GM23338 (cell line): ENCODE measurements around the gene VMAC. TPM values are rescaled to one million over a fixed set of nuclear protein-coding genes. Genes with fewer than 3 reads are reported as not detected.

Experiments used
- ATAC-seq: fragments of 200-7000 bp; cut with Tn5 transposase; 3 replicates; pipeline ENCODE4 v1.9.1; 2020
- DNase-seq: peaks from one replicate; pipeline ENCODE4 v3.0.0-alpha.2; 2015; ENCODE audit warnings: low spot score
- H2AFZ ChIP-seq: fragments of 200-600 bp; sonication (generic); 2 replicates; pipeline ENCODE4 v1.8.0; 2016; ENCODE audit warnings: antibody characterized with exemption, mild to moderate bottlenecking, moderate library complexity
- H3F3A ChIP-seq: fragments of 200-600 bp; sonication (generic); replicated peaks from 2 replicates; pipeline ENCODE4 v1.8.0; 2017; ENCODE audit warnings: antibody characterized with exemption, mixed run types, low read depth
- H3K27ac ChIP-seq: fragments of 200-600 bp; sonication (generic); 2 replicates; pipeline ENCODE4 v1.6.1; 2016; ENCODE audit warnings: low read depth
- H3K27me3 ChIP-seq: fragments of 200-600 bp; sonication (generic); 2 replicates; pipeline ENCODE4 v1.8.0; 2016; ENCODE audit warnings: mild to moderate bottlenecking, mixed run types, moderate library complexity; ENCODE audit not compliant: insufficient read depth
- H3K36me3 ChIP-seq: fragments of 200-600 bp; sonication (generic); 2 replicates; pipeline ENCODE4 v1.8.0; 2016; ENCODE audit warnings: mild to moderate bottlenecking; ENCODE audit not compliant: insufficient read depth
- H3K4me1 ChIP-seq: fragments of 200-600 bp; sonication (generic); 2 replicates; pipeline ENCODE4 v1.8.0; 2016; ENCODE audit warnings: mild to moderate bottlenecking, moderate library complexity; ENCODE audit not compliant: insufficient read depth
- H3K4me2 ChIP-seq: fragments of 200-600 bp; sonication (generic); 2 replicates; pipeline ENCODE4 v1.7.1; 2017; ENCODE audit warnings: mixed run types
- H3K4me3 ChIP-seq: fragments of 200-600 bp; sonication (generic); 2 replicates; pipeline ENCODE4 v1.6.1; 2016; ENCODE audit warnings: mixed run types
- H3K79me2 ChIP-seq: fragments of 200-600 bp; sonication (generic); replicated peaks from 2 replicates; pipeline ENCODE4 v1.8.0; 2017; ENCODE audit warnings: mild to moderate bottlenecking; ENCODE audit not compliant: insufficient read depth
- H3K9me2 ChIP-seq: fragments of 200-600 bp; sonication (generic); 2 replicates; pipeline ENCODE4 v1.8.0; 2017; ENCODE audit not compliant: insufficient read depth
- H4K20me1 ChIP-seq: fragments of 200-600 bp; sonication (generic); replicated peaks from 2 replicates; pipeline ENCODE4 v1.8.0; 2017; ENCODE audit warnings: mild to moderate bottlenecking; ENCODE audit not compliant: insufficient read depth
- H3K27ac Mint-ChIP-seq: 2 replicates; pipeline ENCODE4 v1.8.0; 2020; ENCODE audit warnings: inconsistent platforms, mild to moderate bottlenecking, moderate library complexity, mixed read lengths
- H3K27me3 Mint-ChIP-seq: 3 replicates; pipeline ENCODE4 v1.8.0; 2022; ENCODE audit warnings: low read depth, mild to moderate bottlenecking, moderate library complexity, mixed read lengths, inconsistent platforms; ENCODE audit not compliant: insufficient read depth, poor library complexity
- H3K36me3 Mint-ChIP-seq: 3 replicates; pipeline ENCODE4 v1.8.0; 2021; ENCODE audit warnings: low read depth, mild to moderate bottlenecking, inconsistent platforms, moderate library complexity, mixed read lengths
- H3K4me1 Mint-ChIP-seq: 3 replicates; pipeline ENCODE4 v1.8.0; 2020; ENCODE audit warnings: mild to moderate bottlenecking, inconsistent platforms, mixed read lengths
- H3K4me3 Mint-ChIP-seq: 3 replicates; pipeline ENCODE4 v1.8.0; 2021; ENCODE audit warnings: moderate library complexity, mild to moderate bottlenecking, inconsistent platforms, mixed read lengths
- H3K9me3 Mint-ChIP-seq: 3 replicates; pipeline ENCODE4 v1.8.0; 2020; ENCODE audit warnings: moderate library complexity, mild to moderate bottlenecking, inconsistent platforms, mixed read lengths
- CREB1 ChIP-seq: fragments of 250-450 bp; sonication (Bioruptor Pico); IDR thresholded peaks from 2 replicates; pipeline ENCODE4 v1.5.0; 2020; ENCODE audit warnings: low read depth, mild to moderate bottlenecking, moderate library complexity
- CTCF ChIP-seq, 2 experiments: fragments of 200-600 bp in 1 of 2; sonication (generic) in 1 of 2; conservative IDR thresholded peaks; 2 replicates each; pipeline versions ENCODE4 v1.5.1 to v1.6.1; 2016 to 2017; ENCODE audit warnings: antibody characterized with exemption in 2 of 2, low read depth in 2 of 2, mild to moderate bottlenecking in 2 of 2, moderate library complexity in 1 of 2
- ETS1 ChIP-seq: IDR thresholded peaks from 2 replicates; pipeline ENCODE4 v1.6.1; 2016; ENCODE audit warnings: antibody characterized with exemption
- EZH2phosphoT487 ChIP-seq: fragments of 200-600 bp; sonication (generic); IDR thresholded peaks from one replicate; pipeline ENCODE4 v1.8.1; 2018; ENCODE audit warnings: antibody characterized with exemption; ENCODE audit not compliant: unreplicated experiment
- JUNB ChIP-seq: IDR thresholded peaks from one replicate; pipeline ENCODE4 v1.6.1; 2016; ENCODE audit warnings: antibody characterized with exemption; ENCODE audit not compliant: unreplicated experiment
- POLR2AphosphoS5 ChIP-seq: IDR thresholded peaks from 2 replicates; pipeline ENCODE4 v1.6.1; 2016; ENCODE audit warnings: antibody characterized with exemption, low read depth
- ZNF114 ChIP-seq: fragments of 250-450 bp; sonication (Bioruptor Pico); IDR thresholded peaks from 2 replicates; pipeline ENCODE4 v1.5.0; 2020; ENCODE audit warnings: mild to moderate bottlenecking, moderate library complexity
- ZNF331 ChIP-seq: fragments of 250-450 bp; sonication (Bioruptor Pico); IDR thresholded peaks from 2 replicates; pipeline ENCODE4 v1.5.0; 2020; ENCODE audit warnings: low read depth, mild to moderate bottlenecking, moderate library complexity
- ZNF462 ChIP-seq: fragments of 250-450 bp; sonication (Bioruptor Pico); IDR thresholded peaks from 2 replicates; pipeline ENCODE4 v1.5.0; 2020; ENCODE audit warnings: mild to moderate bottlenecking, moderate library complexity
- polyA plus RNA-seq: library from polyadenylated mRNA; unstranded; fragments of >200 nt; fragmentation: Nextera tagmentation; extraction: Ambion mirVana; gene quantifications from 2 replicates; pipeline ENCODE4 v1.2.1, GENCODE V29; 2016
- total RNA-seq: library from RNA; depleted of rRNA; stranded (reverse); fragments of >200 nt; shearing (Covaris generic); gene quantifications from 2 replicates; pipeline ENCODE4 v1.2.3, GENCODE V29; 2014

The VMAC gene
- total and polyA plus RNA-seq, 2 experiments from 2014 or later, result 0.79 to 3.7 TPM

- no peak overlapping the region for H3K27ac Mint-ChIP-seq
- no peak overlapping the region for H2AFZ ChIP-seq
- no peak overlapping the region for H3K4me2 ChIP-seq
- TF ChIP-seq CREB1 (CRISPR knock-in tag), result no peak
- TF ChIP-seq ZNF331 (CRISPR knock-in tag), result no peak
- no peak for TF ChIP-seq ZNF114 (CRISPR knock-in tag)
- no peak for TF ChIP-seq CTCF (conservative IDR thresholded peaks at IDR 0.05; ENCODE audit: low read depth in 2 of 2)
- no peak for TF ChIP-seq ZNF462 (CRISPR knock-in tag)
- TF ChIP-seq EZH2phosphoT487, result no peak
- TF ChIP-seq JUNB, result no peak
- no peak for TF ChIP-seq POLR2AphosphoS5
- no peak for TF ChIP-seq ETS1
- H3K4me1 ChIP-seq, result no peaks in the 10 kb centered on the region
- no peaks in the 10 kb centered on the region for H3K27me3 ChIP-seq
- no peaks in the 10 kb centered on the region for H3K79me2 ChIP-seq
- H3K27ac ChIP-seq, result no peak overlapping the region
- H3K4me3 Mint-ChIP-seq, result no peak overlapping the region
- peaks cover 4% of the 10 kb centered on the region for H3K27me3 Mint-ChIP-seq
- H3K4me1 Mint-ChIP-seq, result no peaks in the 10 kb centered on the region
- H3K4me3 ChIP-seq, result no peak overlapping the region
- H3K9me3 Mint-ChIP-seq, result no peaks in the 10 kb centered on the region
- no peaks in the 10 kb centered on the region; the same call in 1 of the 2 replicates for H4K20me1 ChIP-seq
- H3F3A ChIP-seq, result no peaks in the 10 kb centered on the region
- DNase-seq (no peak), ATAC-seq (no peak)
- H3K36me3 ChIP-seq, result no peaks in the 10 kb centered on the region
- H3K36me3 Mint-ChIP-seq, result peaks cover 23% of the 10 kb centered on the region
- no peaks in the 10 kb centered on the region for H3K9me2 ChIP-seq
These were observed 11.1 kb downstream of the VMAC start for GRCh38 chr19:5915782-5916165.
